Measurements from ENCODE around the gene CPZ. TPM values are rescaled to one million over a fixed set of nuclear protein-coding genes. Genes with fewer than 3 reads are reported as not detected.

The CPZ gene
- total and polyA plus RNA-seq, 10 donors = 0.11 to 8.5 (median 0.93) TPM; not detected in 1

DNA sequence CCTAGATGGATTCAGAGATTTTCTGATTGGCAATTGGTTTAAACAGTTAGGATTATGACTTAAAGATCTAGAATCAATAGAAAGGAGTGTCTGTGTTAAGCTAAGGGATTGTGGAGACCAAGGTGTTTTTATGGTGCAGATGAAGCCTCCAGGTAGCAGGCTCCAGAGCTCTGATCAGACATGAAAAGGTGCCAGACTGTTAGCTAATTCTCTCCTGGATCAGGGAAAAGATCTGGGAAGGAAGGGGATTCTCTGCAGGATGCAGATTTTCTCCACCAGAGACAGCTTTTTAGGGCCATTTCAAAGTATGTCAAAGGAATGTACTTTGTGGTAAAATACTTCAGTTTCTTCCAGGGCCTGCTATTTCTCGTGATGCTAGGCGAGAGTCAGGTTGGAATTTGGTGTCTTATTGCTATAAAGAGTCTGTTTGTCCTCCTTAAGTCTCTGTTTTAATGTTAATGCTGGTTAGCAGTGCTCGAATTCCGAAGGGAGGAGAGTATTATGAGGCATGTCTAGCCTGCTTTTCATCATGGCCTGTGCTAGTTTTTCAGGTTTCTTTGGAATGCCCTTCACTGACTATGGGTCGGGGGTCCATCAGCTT lies 24.4 kb upstream of the CPZ start:
- H3K4me3 ChIP-seq = no peak overlapping the region
- no peaks in the 10 kb centered on the region for H3K9me3 ChIP-seq
- DNase-seq = no peak
- H3K36me3 ChIP-seq = no peaks in the 10 kb centered on the region
- intact Hi-C loops (cut with DNase I; ENCODE audit: low total_unique reads) = no loop called here
- no peaks in the 10 kb centered on the region for H3K4me1 ChIP-seq
- H3K27me3 ChIP-seq (replicated peaks in 1 of 7) = peaks cover 0 to 13% (median 0%) of the 10 kb centered on the region in 7 donors
- H3K27ac ChIP-seq = no peak overlapping the region
- no peak for TF ChIP-seq POLR2AphosphoS5 (IDR thresholded peaks at IDR 0.05)
- TF ChIP-seq, protein P1, sequence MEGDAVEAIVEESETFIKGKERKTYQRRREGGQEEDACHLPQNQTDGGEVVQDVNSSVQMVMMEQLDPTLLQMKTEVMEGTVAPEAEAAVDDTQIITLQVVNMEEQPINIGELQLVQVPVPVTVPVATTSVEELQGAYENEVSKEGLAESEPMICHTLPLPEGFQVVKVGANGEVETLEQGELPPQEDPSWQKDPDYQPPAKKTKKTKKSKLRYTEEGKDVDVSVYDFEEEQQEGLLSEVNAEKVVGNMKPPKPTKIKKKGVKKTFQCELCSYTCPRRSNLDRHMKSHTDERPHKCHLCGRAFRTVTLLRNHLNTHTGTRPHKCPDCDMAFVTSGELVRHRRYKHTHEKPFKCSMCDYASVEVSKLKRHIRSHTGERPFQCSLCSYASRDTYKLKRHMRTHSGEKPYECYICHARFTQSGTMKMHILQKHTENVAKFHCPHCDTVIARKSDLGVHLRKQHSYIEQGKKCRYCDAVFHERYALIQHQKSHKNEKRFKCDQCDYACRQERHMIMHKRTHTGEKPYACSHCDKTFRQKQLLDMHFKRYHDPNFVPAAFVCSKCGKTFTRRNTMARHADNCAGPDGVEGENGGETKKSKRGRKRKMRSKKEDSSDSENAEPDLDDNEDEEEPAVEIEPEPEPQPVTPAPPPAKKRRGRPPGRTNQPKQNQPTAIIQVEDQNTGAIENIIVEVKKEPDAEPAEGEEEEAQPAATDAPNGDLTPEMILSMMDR (IDR thresholded peaks at IDR 0.05 in 8 of 11, conservative IDR thresholded peaks at IDR 0.05 in 3 of 11) = no peak
- TF ChIP-seq POLR2A (IDR thresholded peaks at IDR 0.05) = no peak
- 48 to 77% (median 64%) methylated on average over 5 of the region's 5 CpGs for WGBS, 5 donors

DNA sequence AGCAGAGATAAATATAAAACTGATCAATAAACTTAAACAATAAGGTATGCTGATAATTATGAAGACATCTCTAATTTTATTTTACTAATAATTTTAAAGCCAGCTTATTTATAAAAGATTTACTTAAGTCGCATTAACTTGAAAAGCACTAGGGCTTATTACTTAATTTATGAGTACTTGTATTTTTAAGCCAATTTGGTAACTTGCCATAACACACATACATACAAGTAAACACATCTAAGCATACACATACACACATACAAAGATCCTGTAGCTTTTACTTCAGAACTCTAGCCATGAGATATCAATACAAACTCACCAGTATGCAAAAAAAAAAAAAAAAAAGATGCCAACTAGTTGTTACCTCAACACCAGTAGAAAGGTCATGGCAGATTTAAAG lies 22.4 kb upstream of the CPZ start:
- Histone ChIP-seq H3K36me3 (no peaks in the 10 kb centered on the region), H3K27ac (no peak overlapping the region), H3K9me3 (no peaks in the 10 kb centered on the region), H3K27me3 (replicated peaks in 1 of 7) (peaks cover 0 to 9% (median 0%) of the 10 kb centered on the region in 7 donors), H3K4me3 (no peak overlapping the region), H3K4me1 (no peaks in the 10 kb centered on the region)
- no peak for TF ChIP-seq POLR2AphosphoS5 (IDR thresholded peaks at IDR 0.05)
- TF ChIP-seq, protein P1 (IDR thresholded peaks at IDR 0.05 in 8 of 11, conservative IDR thresholded peaks at IDR 0.05 in 3 of 11) = no peak
- TF ChIP-seq POLR2A (IDR thresholded peaks at IDR 0.05) = no peak
- DNase-seq = no peak
- WGBS, 5 donors = 88 to 100% (median 95%) methylated on average over 1 of the region's 1 CpG
- intact Hi-C loops (cut with DNase I; ENCODE audit: low total_unique reads) = no loop called here

DNA sequence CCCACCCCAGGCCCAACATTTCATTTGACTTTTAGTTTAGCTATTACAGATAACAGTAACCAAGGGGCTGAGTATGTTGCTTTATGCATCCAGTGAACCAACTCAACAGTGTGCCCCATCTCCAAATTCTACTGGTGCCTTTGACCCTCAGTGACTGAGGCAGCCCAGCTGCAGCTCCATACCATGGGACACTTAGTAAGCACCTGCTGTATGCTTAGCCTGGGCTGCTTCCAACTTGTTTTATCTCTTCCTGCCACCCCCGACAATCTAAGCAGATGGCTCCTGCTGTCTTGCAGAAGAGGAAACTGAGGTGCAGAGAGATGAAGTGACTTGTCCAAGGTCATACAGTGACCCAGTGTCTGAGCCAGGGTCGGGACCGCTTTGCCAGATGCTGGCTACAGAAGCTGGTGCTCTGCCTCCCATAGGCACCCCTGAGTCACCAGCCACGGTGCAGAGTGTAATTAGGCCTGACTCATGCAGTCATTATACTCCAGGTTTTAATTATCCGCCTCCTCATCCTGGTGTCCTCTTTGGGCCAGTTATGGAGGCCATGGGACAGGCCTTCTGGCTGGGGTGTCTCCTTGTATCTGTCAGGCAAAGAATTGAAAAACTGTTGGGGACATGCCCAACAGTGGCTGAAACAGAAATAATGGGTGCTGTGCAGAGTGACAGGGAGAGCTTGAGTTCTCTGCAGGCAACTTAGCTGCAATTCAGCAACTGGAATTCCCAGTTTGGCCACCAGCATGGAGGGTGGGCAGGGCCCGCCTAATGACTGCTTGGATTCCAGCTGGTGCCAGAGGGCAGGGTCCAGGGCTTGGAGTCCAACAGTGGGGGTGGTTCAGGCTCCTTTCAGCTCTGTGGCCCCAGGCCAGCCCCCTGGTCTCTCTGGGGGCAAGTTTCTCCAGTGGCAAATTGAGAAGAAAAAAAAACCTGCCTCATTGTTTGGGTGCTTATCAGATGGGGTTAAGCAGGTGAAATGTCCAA lies 20.6 kb upstream of the CPZ start:
- H3K36me3 ChIP-seq = no peaks in the 10 kb centered on the region
- DNase-seq = peak; percentile 57
- no peak overlapping the region for H3K27ac ChIP-seq
- H3K27me3 ChIP-seq (replicated peaks in 1 of 7) = peaks cover 0 to 3% (median 0%) of the 10 kb centered on the region in 7 donors
- H3K9me3 ChIP-seq = no peaks in the 10 kb centered on the region
- H3K4me1 ChIP-seq = no peaks in the 10 kb centered on the region
- intact Hi-C loops (cut with DNase I; ENCODE audit: low total_unique reads) = no loop called here
- WGBS, 5 donors = 73 to 86% (median 75%) methylated on average over 6 of the region's 6 CpGs
- H3K4me3 ChIP-seq = no peak overlapping the region
- TF ChIP-seq, protein P1 (IDR thresholded peaks at IDR 0.05 in 8 of 11, conservative IDR thresholded peaks at IDR 0.05 in 3 of 11) = no peak
- TF ChIP-seq POLR2A (IDR thresholded peaks at IDR 0.05) (no peak), POLR2AphosphoS5 (IDR thresholded peaks at IDR 0.05) (no peak)

DNA sequence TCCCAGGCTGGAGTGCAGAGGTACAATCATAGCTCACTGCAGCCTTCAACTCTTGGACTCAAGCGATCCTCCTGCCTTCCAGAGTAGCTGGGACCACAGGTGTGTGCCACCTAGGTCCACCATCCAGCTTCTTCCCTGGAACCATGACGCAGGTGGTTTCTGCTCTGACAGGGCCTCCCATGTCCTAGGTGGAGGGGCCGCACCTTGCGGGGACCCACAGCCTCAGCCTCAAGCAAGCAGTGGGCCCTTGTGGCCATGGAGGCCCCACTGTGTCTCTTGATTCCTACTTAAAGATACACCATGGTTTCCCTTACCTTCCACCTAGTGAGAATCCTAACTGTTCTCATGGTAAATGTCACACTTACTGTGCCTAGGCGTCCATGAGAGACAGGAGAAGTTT lies 19.3 kb upstream of the CPZ start:
- intact Hi-C loops (cut with DNase I; ENCODE audit: low total_unique reads) = no loop called here
- Histone ChIP-seq H3K36me3 (no peaks in the 10 kb centered on the region), H3K4me3 (no peak overlapping the region), H3K4me1 (no peaks in the 10 kb centered on the region), H3K27ac (no peak overlapping the region), H3K9me3 (no peaks in the 10 kb centered on the region), H3K27me3 (replicated peaks in 1 of 7) (peaks cover 0 to 14% (median 0%) of the 10 kb centered on the region in 7 donors)
- peak; percentile 21 for DNase-seq
- TF ChIP-seq POLR2AphosphoS5 (IDR thresholded peaks at IDR 0.05) (no peak), POLR2A (IDR thresholded peaks at IDR 0.05) (no peak)
- TF ChIP-seq, protein P1 (IDR thresholded peaks at IDR 0.05 in 8 of 11, conservative IDR thresholded peaks at IDR 0.05 in 3 of 11) = no peak
- WGBS, 5 donors = 67 to 87% (median 83%) methylated on average over 5 of the region's 5 CpGs
